IMR-90 (cell line): Measurements from ENCODE around the gene CDR2L. TPM values are rescaled to one million over a fixed set of nuclear protein-coding genes. Genes with fewer than 3 reads are reported as not detected.

Source experiments
- ATAC-seq: fragments of 200-7000 bp; cut with Tn5 transposase; 2 replicates; pipeline ENCODE4 v1.9.1; 2020; ENCODE audit warnings: low read depth, mild to moderate bottlenecking, moderate library complexity
- BruUV-seq: library from RNA; stranded (reverse); fragments of 400-500 nt; replicated peaks from 2 replicates; lab custom pipeline; 2021; lab: Mats Ljungman, UMichigan
- CTCF ChIA-PET: fragments of 300-600 bp; formaldehyde crosslinking; extraction: SDS; loops from one replicate; lab custom pipeline; 2021; ENCODE audit warnings: antibody characterized with exemption; lab: Yijun Ruan, JAX
- POLR2A ChIA-PET: fragments of 300-600 bp; sonication (Branson Sonifier 250); formaldehyde crosslinking; loops from one replicate; lab custom pipeline; 2022; ENCODE audit warnings: antibody characterized with exemption; ENCODE audit not compliant: unreplicated experiment; lab: Charles Lee
- DNase-seq: peaks from one replicate; pipeline ENCODE4 v3.0.0; 2013
- H2AFZ ChIP-seq: replicated peaks from 2 replicates; pipeline ENCODE3; 2013; ENCODE audit warnings: low read length, mild to moderate bottlenecking; ENCODE audit not compliant: poor library complexity
- H2AK5ac ChIP-seq: 2 replicates; pipeline ENCODE4 v1.6.1; 2013; ENCODE audit warnings: low read depth, low read length, inconsistent platforms
- H2AK9ac ChIP-seq: replicated peaks from 2 replicates; pipeline ENCODE3; 2013; ENCODE audit warnings: mild to moderate bottlenecking, low read depth, low read length, moderate library complexity; ENCODE audit not compliant: poor library complexity
- H2BK120ac ChIP-seq: 2 replicates; pipeline ENCODE4 v1.6.1; 2013; ENCODE audit warnings: low read depth, low read length, inconsistent platforms
- H2BK15ac ChIP-seq: 3 replicates; pipeline ENCODE4 v1.6.1; 2013; ENCODE audit warnings: low read depth, low read length, inconsistent platforms
- H2BK20ac ChIP-seq: 2 replicates; pipeline ENCODE4 v1.6.1; 2013; ENCODE audit warnings: low read depth, mild to moderate bottlenecking, inconsistent platforms, low read length, moderate library complexity
- H2BK5ac ChIP-seq: 2 replicates; pipeline ENCODE4 v1.6.1; 2013; ENCODE audit warnings: mild to moderate bottlenecking, low read depth, low read length, inconsistent platforms; ENCODE audit not compliant: poor library complexity, severe bottlenecking
- H3K14ac ChIP-seq: replicated peaks from 2 replicates; pipeline ENCODE4 v1.6.1; 2013; ENCODE audit warnings: low read depth, low read length, inconsistent platforms
- H3K18ac ChIP-seq: 2 replicates; pipeline ENCODE4 v1.6.1; 2013; ENCODE audit warnings: low read depth, low read length, control low read depth
- H3K23ac ChIP-seq: 2 replicates; pipeline ENCODE4 v1.6.1; 2013; ENCODE audit warnings: low read depth, low read length, inconsistent platforms
- H3K27ac ChIP-seq: 2 replicates; pipeline ENCODE4 v1.5.1; 2013; ENCODE audit warnings: mild to moderate bottlenecking, control low read depth, low read length; ENCODE audit not compliant: insufficient read depth
- H3K27me3 ChIP-seq: 2 replicates; pipeline ENCODE4 v1.6.1; 2013; ENCODE audit warnings: low read length; ENCODE audit not compliant: control insufficient read depth, insufficient read depth
- H3K36me3 ChIP-seq: 2 replicates; pipeline ENCODE4 v1.6.1; 2013; ENCODE audit warnings: low read length, mixed read lengths; ENCODE audit not compliant: control insufficient read depth, insufficient read depth
- H3K4ac ChIP-seq: 2 replicates; pipeline ENCODE4 v1.6.1; 2013; ENCODE audit warnings: low read depth, low read length, inconsistent platforms
- H3K4me1 ChIP-seq: 2 replicates; pipeline ENCODE4 v1.6.1; 2013; ENCODE audit warnings: low read length, mixed read lengths; ENCODE audit not compliant: control insufficient read depth, insufficient read depth
- H3K4me2 ChIP-seq: 2 replicates; pipeline ENCODE4 v1.6.1; 2013; ENCODE audit warnings: low read depth, mild to moderate bottlenecking, control low read depth, low read length, moderate library complexity
- H3K4me3 ChIP-seq: 2 replicates; pipeline ENCODE4 v1.5.1; 2013; ENCODE audit warnings: low read depth, mild to moderate bottlenecking, control low read depth, low read length, moderate library complexity; ENCODE audit not compliant: insufficient read depth
- H3K56ac ChIP-seq: 2 replicates; pipeline ENCODE4 v1.6.1; 2013; ENCODE audit warnings: low read length, inconsistent platforms; ENCODE audit not compliant: insufficient read depth; ENCODE audit errors: extremely low read depth
- H3K79me1 ChIP-seq, 2 experiments: 2 replicates each; pipeline ENCODE4 v1.6.1; 2013; ENCODE audit warnings: low read length in 2 of 2, inconsistent platforms in 1 of 2, low read depth in 1 of 2
- H3K9ac ChIP-seq: 2 replicates; pipeline ENCODE4 v1.6.1; 2013; ENCODE audit warnings: low read depth, low read length, control low read depth
- H3K9me1 ChIP-seq: 2 replicates; pipeline ENCODE4 v1.6.1; 2013; ENCODE audit warnings: low read length, inconsistent platforms; ENCODE audit not compliant: insufficient read depth
- H3K9me3 ChIP-seq: 2 replicates; pipeline ENCODE4 v1.6.1; 2013; ENCODE audit warnings: low read length; ENCODE audit not compliant: control insufficient read depth, insufficient read depth
- H4K20me1 ChIP-seq: 2 replicates; pipeline ENCODE4 v1.6.1; 2013; ENCODE audit warnings: low read length, inconsistent platforms; ENCODE audit not compliant: insufficient read depth
- H4K5ac ChIP-seq: 2 replicates; pipeline ENCODE4 v1.6.1; 2013; ENCODE audit warnings: mild to moderate bottlenecking, low read depth, low read length, control low read depth
- H4K8ac ChIP-seq, 2 experiments: 2 replicates each; pipeline ENCODE4 v1.6.1; 2013; ENCODE audit warnings: low read depth in 2 of 2, low read length in 2 of 2, control low read depth in 1 of 2, inconsistent platforms in 1 of 2
- H4K91ac ChIP-seq: 2 replicates; pipeline ENCODE4 v1.6.1; 2013; ENCODE audit warnings: low read depth, low read length, inconsistent platforms; ENCODE audit not compliant: insufficient read depth
- RAD21 ChIP-seq: IDR thresholded peaks from 2 replicates; pipeline ENCODE4 v1.6.1; 2012; ENCODE audit warnings: low read length, improper control_type of control experiment
- WGBS, 2 experiments: methylation state at CpG; one replicate each; pipeline versions ENCODE4 v1.1.5 to v1.1.7; 2013; ENCODE audit warnings: missing lambda C conversion rate in 2 of 2; ENCODE audit not compliant: insufficient read length in 1 of 2; ENCODE audit errors: extremely low coverage in 2 of 2; 5-methylcytosine and 5-hydroxymethylcytosine counted together
- dilution Hi-C: fragments of 300-500 bp; cut with HindIII; formaldehyde crosslinking; loops from one replicate; pipeline ENCODE4 v1.14.3; 2018; ENCODE audit warnings: low sequenced_read_pairs; ENCODE audit not compliant: unreplicated experiment
- in situ Hi-C: fragments of 300-500 bp; cut with MboI; formaldehyde crosslinking; loops from 3 replicates; pipeline ENCODE4 v1.14.3; 2019; ENCODE audit warnings: low sequenced_read_pairs, inconsistent platforms, mixed read lengths
- intact Hi-C: fragments of 100-400 bp; cut with micrococcal nuclease; formaldehyde crosslinking; loops from 2 replicates; pipeline ENCODE4 v1.10.0; 2022
- polyA plus RNA-seq, 3 experiments: library from polyadenylated mRNA; depleted of rRNA; stranded (reverse); fragments of >200 nt; gene quantifications; 2 replicates each; pipeline ENCODE4 v1.2.3, GENCODE V29; 2012; ENCODE audit warnings: low replicate concordance in 1 of 3
- total RNA-seq: library from RNA; depleted of rRNA; stranded (reverse); fragments of >200 nt; gene quantifications from 2 replicates; pipeline ENCODE4 v1.2.3, GENCODE V29; 2012
- TF ChIP-seq, protein P1 (sequence below): fragments of 150-350 bp; IDR thresholded peaks from 2 replicates; pipeline ENCODE4 v1.6.1; 2017; ENCODE audit warnings: mild to moderate bottlenecking, antibody characterized with exemption, low read length, low read depth

CDR2L gene
- total and polyA plus RNA-seq, 2 of the 4 experiments (the other 2 are of a cell fraction) = 5.7 to 18.9 TPM

- Histone ChIP-seq H3K18ac (no peak overlapping the region), H4K91ac (no peak overlapping the region), H3K27ac (no peak overlapping the region), H3K4me2 (no peak overlapping the region), H3K23ac (no peak overlapping the region), H2BK15ac (no peak overlapping the region), H4K20me1 (no peaks in the 10 kb centered on the region), H4K5ac (no peak overlapping the region), H3K36me3 (no peaks in the 10 kb centered on the region), H2BK5ac (no peak overlapping the region), H3K4ac (no peak overlapping the region), H2BK120ac (no peak overlapping the region), H3K4me3 (no peak overlapping the region), H3K4me1 (0 out of 2 replicates have a peak, but pooled peaks cover 1% of the 10 kb centered on the region), H3K56ac (no peak overlapping the region), H3K14ac (no peak overlapping the region), H2BK20ac (no peak overlapping the region), H3K9me3 (no peaks in the 10 kb centered on the region), H3K9ac (no peak overlapping the region), H3K27me3 (peaks cover 11% of the 10 kb centered on the region), H2AK5ac (no peak overlapping the region), H4K8ac (no peak overlapping the region), H2AK9ac (no peak overlapping the region), H2AFZ (peak overlapping the region; percentile 83), H3K9me1 (no peaks in the 10 kb centered on the region), H3K79me1 (no peaks in the 10 kb centered on the region)
- in situ Hi-C loops = loop anchor here (10.0 kb wide), 2 partner anchors 215 to 245 kb away; partner anchors contain the start of genes NHERF1 and NUP85
- 81% methylated on average over 6 of the region's 14 CpGs; no CpG with 5 or more reads in 1 of the 2 experiments for WGBS, 2 experiments
- no TSS peak for BruUV-seq
- DNase-seq (peak; percentile 15), ATAC-seq (peak; percentile 19; the same call in 1 of the 2 replicates)
- intact Hi-C loops = loop anchor here (5.0 kb wide), 1 partner anchor 87 kb away; the partner anchor contains the start of genes ATP5PD and KCTD2
- dilution Hi-C loops = no loop called here
- ChIA-PET POLR2A (interaction anchor here (0.6 kb wide), 1 partner anchor 75 kb away, joined by 3 read pairs; no protein-coding TSS in a partner anchor), CTCF (interaction anchor here (0.6 to 2.4 kb wide), 4 partner anchors 72 to 186 kb away, joined by 3 to 9 read pairs (median 4); partner anchors contain the start of gene FDXR)
- TF ChIP-seq, protein P1, sequence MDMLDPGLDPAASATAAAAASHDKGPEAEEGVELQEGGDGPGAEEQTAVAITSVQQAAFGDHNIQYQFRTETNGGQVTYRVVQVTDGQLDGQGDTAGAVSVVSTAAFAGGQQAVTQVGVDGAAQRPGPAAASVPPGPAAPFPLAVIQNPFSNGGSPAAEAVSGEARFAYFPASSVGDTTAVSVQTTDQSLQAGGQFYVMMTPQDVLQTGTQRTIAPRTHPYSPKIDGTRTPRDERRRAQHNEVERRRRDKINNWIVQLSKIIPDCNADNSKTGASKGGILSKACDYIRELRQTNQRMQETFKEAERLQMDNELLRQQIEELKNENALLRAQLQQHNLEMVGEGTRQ = peak; percentile 70; the same call in 1 of the 2 replicates
- TF ChIP-seq RAD21 = no peak
Observed at GRCh38 chr17:74959826-74960515, 27.5 kb upstream of the CDR2L start.
